Keratinocyte (primary cell): ENCODE measurements around the gene PTBP2. TPM values are rescaled to one million over a fixed set of nuclear protein-coding genes. Genes with fewer than 3 reads are reported as not detected.

ENCODE experiments used
- DNase-seq: peaks from one replicate; pipeline ENCODE4 v3.0.0-alpha.2; 2011; ENCODE audit warnings: low read depth, missing footprints, low spot score
- FAIRE-seq: peaks from 2 replicates; lab custom pipeline; 2011; peaks lifted over from hg19 to GRCh38; lab: Jason Lieb, UNC
- H2AFZ ChIP-seq: 2 replicates; pipeline ENCODE4 v1.6.0; 2012; ENCODE audit warnings: low read length, control low read depth, inconsistent platforms; ENCODE audit not compliant: control insufficient read depth
- H3K27ac ChIP-seq: 2 replicates; pipeline ENCODE4 v1.5.1; 2011; ENCODE audit warnings: low read length; ENCODE audit not compliant: control insufficient read depth, insufficient read depth
- H3K27me3 ChIP-seq: 3 replicates; pipeline ENCODE4 v1.6.0; 2011; ENCODE audit warnings: low read length; ENCODE audit not compliant: control insufficient read depth, insufficient read depth; ENCODE audit errors: extremely low read depth
- H3K36me3 ChIP-seq, 2 experiments: 2 replicates in 1 of 2; 3 replicates in 1 of 2; pipeline ENCODE4 v1.5.1; 2011; ENCODE audit warnings: low read length in 2 of 2, mild to moderate bottlenecking in 1 of 2; ENCODE audit not compliant: control insufficient read depth in 2 of 2, insufficient read depth in 2 of 2; ENCODE audit errors: extremely low read depth in 1 of 2
- H3K4me1 ChIP-seq: 3 replicates; pipeline ENCODE4 v1.5.1; 2011; ENCODE audit warnings: low read length; ENCODE audit not compliant: control insufficient read depth, insufficient read depth; ENCODE audit errors: extremely low read depth
- H3K4me2 ChIP-seq: 3 replicates; pipeline ENCODE4 v1.6.0; 2011; ENCODE audit warnings: low read depth, low read length; ENCODE audit not compliant: control insufficient read depth, insufficient read depth; ENCODE audit errors: extremely low read depth
- H3K4me3 ChIP-seq, 3 experiments: fragments of 200-600 bp in 1 of 3; sonication (generic) in 1 of 3; 2 replicates in 2 of 3; 3 replicates in 1 of 3; pipeline ENCODE4 v1.5.1; 2011 to 2016; ENCODE audit warnings: low read length in 3 of 3, mild to moderate bottlenecking in 3 of 3, control low read depth in 2 of 3, inconsistent platforms in 1 of 3, low read depth in 1 of 3, mixed read lengths in 1 of 3, mixed run types in 1 of 3, moderate library complexity in 1 of 3; ENCODE audit not compliant: control insufficient read depth in 2 of 3, insufficient read depth in 2 of 3; ENCODE audit errors: extremely low read depth in 1 of 3
- H3K79me2 ChIP-seq: 2 replicates; pipeline ENCODE4 v1.6.0; 2012; ENCODE audit warnings: low read length; ENCODE audit not compliant: control insufficient read depth, insufficient read depth
- H3K9ac ChIP-seq: 3 replicates; pipeline ENCODE4 v1.6.0; 2011; ENCODE audit warnings: low read length; ENCODE audit not compliant: control insufficient read depth, insufficient read depth; ENCODE audit errors: extremely low read depth
- H3K9me1 ChIP-seq: 3 replicates; pipeline ENCODE4 v1.6.0; 2011; ENCODE audit warnings: low read length; ENCODE audit not compliant: control insufficient read depth, insufficient read depth; ENCODE audit errors: extremely low read depth
- H3K9me3 ChIP-seq: 2 replicates; pipeline ENCODE4 v1.5.1; 2012; ENCODE audit warnings: low read depth, low read length; ENCODE audit not compliant: control insufficient read depth
- H4K20me1 ChIP-seq: 3 replicates; pipeline ENCODE4 v1.6.0; 2011; ENCODE audit warnings: low read length; ENCODE audit not compliant: control insufficient read depth, insufficient read depth; ENCODE audit errors: extremely low read depth
- CTCF ChIP-seq, 3 experiments: IDR thresholded peaks in 1 of 3; conservative IDR thresholded peaks in 1 of 3; optimal IDR thresholded peaks in 1 of 3; 2 replicates in 2 of 3; 3 replicates in 1 of 3; pipeline versions ENCODE3 to v1.5.1; 2011; ENCODE audit warnings: low read length in 3 of 3, mild to moderate bottlenecking in 3 of 3, moderate library complexity in 2 of 3, control low read depth in 1 of 3, inconsistent platforms in 1 of 3; ENCODE audit not compliant: insufficient read depth in 2 of 3; ENCODE audit errors: extremely low read depth in 1 of 3
- EZH2 ChIP-seq: IDR thresholded peaks from one replicate; pipeline ENCODE4 v1.6.1; 2012; ENCODE audit warnings: inconsistent platforms, mild to moderate bottlenecking, low read length, moderate library complexity
- dilution Hi-C: fragments of 300-500 bp; cut with MboI; formaldehyde crosslinking; loops from one replicate; pipeline ENCODE4 v1.7.0; 2020; ENCODE audit warnings: low sequenced_read_pairs; ENCODE audit not compliant: extremely low pct_ligation_motif_present
- polyA plus RNA-seq, 5 experiments: library from polyadenylated mRNA; depleted of rRNA in 3 of 5; stranded (reverse) in 3 of 5; stranded (forward) in 1 of 5; unstranded in 1 of 5; fragments of >200 nt; gene quantifications; 1 replicate in 1 of 5; 2 replicates in 3 of 5; 3 replicates in 1 of 5; pipeline versions ENCODE4 v1.2.1 to v1.2.3, GENCODE V29; 2011 to 2012; ENCODE audit warnings: missing spikeins in 2 of 5, low read depth in 1 of 5, low replicate concordance in 1 of 5

The PTBP2 gene
- polyA plus RNA-seq, 1 donor (not counting 4 experiments of a cell fraction or from before 2014, with no cell fraction given) = 9.5 TPM

DNA sequence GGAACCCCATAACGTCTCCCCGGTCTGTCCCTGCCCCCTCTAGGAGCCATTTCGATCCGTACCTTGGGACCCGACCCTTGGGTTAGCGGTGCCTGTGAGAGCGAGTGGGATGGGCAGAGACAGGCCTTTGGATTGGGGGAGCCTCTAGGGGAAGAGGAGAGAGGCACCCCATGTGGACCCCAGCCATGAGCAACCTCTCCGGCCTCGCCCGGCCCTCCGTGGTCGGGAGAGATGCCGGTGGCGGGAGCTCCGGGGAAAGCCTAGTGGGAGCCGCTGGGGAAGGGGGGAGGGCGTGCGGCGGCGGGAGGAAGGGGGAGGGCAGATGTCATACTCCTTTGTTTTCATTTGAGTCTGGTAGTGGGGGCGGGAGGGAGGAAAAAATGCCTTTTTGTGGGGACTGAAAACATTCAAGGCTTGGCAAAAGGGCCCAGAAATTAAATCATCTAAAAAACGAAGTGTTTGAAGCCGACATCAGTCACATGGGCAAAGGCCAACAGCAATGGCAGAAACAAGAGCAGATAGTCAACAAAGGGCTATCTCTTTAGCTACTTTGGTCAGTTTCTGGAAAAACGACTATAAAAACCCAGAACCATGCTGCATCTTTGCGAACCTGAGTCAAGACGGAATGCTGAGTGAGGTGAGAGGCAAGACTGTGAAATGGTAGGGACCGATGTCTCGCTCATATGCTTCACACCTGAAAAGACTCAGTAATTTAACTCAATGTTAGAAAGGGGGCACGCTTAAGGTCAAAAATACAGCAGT lies 758 bp downstream of the PTBP2 start:
- Histone ChIP-seq H3K9ac (peak overlapping the region; percentile 90), H3K36me3 (peaks cover 0 to 1% of the 10 kb centered on the region in 2 experiments), H3K4me1 (peaks cover 6% of the 10 kb centered on the region), H3K27me3 (no peaks in the 10 kb centered on the region), H3K4me3 (peak overlapping the region; percentile 68 to 98 (median 98)), H3K9me1 (no peaks in the 10 kb centered on the region), H2AFZ (peak overlapping the region; percentile 92), H3K27ac (peak overlapping the region; percentile 58), H3K79me2 (peaks cover 48% of the 10 kb centered on the region), H3K9me3 (no peaks in the 10 kb centered on the region), H3K4me2 (peak overlapping the region; percentile 87), H4K20me1 (no peaks in the 10 kb centered on the region)
- FAIRE-seq (peak; percentile 34), DNase-seq (no peak)
- dilution Hi-C loops = no loop called here
- TF ChIP-seq CTCF (optimal IDR thresholded peaks at IDR 0.05 in 1 of 3, IDR thresholded peaks at IDR 0.05 in 1 of 3, conservative IDR thresholded peaks at IDR 0.05 in 1 of 3; ENCODE audit: extremely low read depth in 1 of 3, insufficient read depth in 2 of 3, low read length in 3 of 3) (no peak), EZH2 (no peak)

- Histone ChIP-seq H3K79me2 (peaks cover 55% of the 10 kb centered on the region), H3K4me2 (peak overlapping the region; percentile 87), H3K36me3 (peaks cover 0 to 1% of the 10 kb centered on the region in 2 experiments), H3K9ac (peak overlapping the region; percentile 90), H3K9me3 (no peaks in the 10 kb centered on the region), H3K4me1 (peaks cover 6% of the 10 kb centered on the region), H3K9me1 (no peaks in the 10 kb centered on the region), H3K4me3 (peak overlapping the region; percentile 68 to 98 (median 98)), H2AFZ (no peak overlapping the region), H3K27ac (peak overlapping the region; percentile 58), H4K20me1 (no peaks in the 10 kb centered on the region), H3K27me3 (no peaks in the 10 kb centered on the region)
- dilution Hi-C loops = no loop called here
- FAIRE-seq (no peak), DNase-seq (no peak)
- no peak for TF ChIP-seq CTCF (optimal IDR thresholded peaks at IDR 0.05 in 1 of 3, IDR thresholded peaks at IDR 0.05 in 1 of 3, conservative IDR thresholded peaks at IDR 0.05 in 1 of 3; ENCODE audit: extremely low read depth in 1 of 3, insufficient read depth in 2 of 3, low read length in 3 of 3)
- no peak for TF ChIP-seq EZH2
These were observed 1.4 kb downstream of the PTBP2 start for GRCh38 chr1:96722958-96723357.
